ENCODE data around the gene CST7.
"Not testable (repeated sequence)": the region's sequence is repeated elsewhere in the genome, so short reads cannot be mapped to it uniquely, and the experiment has no call there.

CST7 gene

GRCh38 chr20:24919665-24920064 is 29.4 kb upstream of the CST7 start:
- not testable (repeated sequence) for H3K9ac ChIP-seq (ENCODE audit: low read length); H3K14ac ChIP-seq (ENCODE audit: low read length in 2 of 2); H4K8ac ChIP-seq (ENCODE audit: low read length); H3K9me3 ChIP-seq (ENCODE audit: control insufficient read depth, low read length); H3K36me3 ChIP-seq (ENCODE audit: control insufficient read depth in 1 of 2, insufficient read depth in 2 of 2, low read depth in 1 of 2, low read length in 2 of 2); H3K4me3 ChIP-seq (ENCODE audit: insufficient read depth in 1 of 2, low read depth in 1 of 2, low read length in 2 of 2); H2BK120ac ChIP-seq (ENCODE audit: low read depth, low read length); H3K27ac ChIP-seq (ENCODE audit: low read length, poor library complexity, severe bottlenecking); H3K4me2 ChIP-seq (ENCODE audit: low read length, poor library complexity, severe bottlenecking); H2BK5ac ChIP-seq (ENCODE audit: low read depth, low read length, poor library complexity, severe bottlenecking); H3K79me1 ChIP-seq (replicated peaks; ENCODE audit: low read length, poor library complexity, severe bottlenecking); H2BK12ac ChIP-seq (ENCODE audit: low read length in 2 of 2); H3K18ac ChIP-seq (ENCODE audit: low read depth in 1 of 2, low read length in 2 of 2); H3K4ac ChIP-seq (ENCODE audit: low read depth in 1 of 2, low read length in 2 of 2); H4K91ac ChIP-seq (ENCODE audit: low read length); H2AFZ ChIP-seq (ENCODE audit: low read depth, low read length); DNase-seq; H2AK5ac ChIP-seq (ENCODE audit: low read length, severe bottlenecking); H3K23ac ChIP-seq (ENCODE audit: low read length in 2 of 2); H2BK15ac ChIP-seq (ENCODE audit: low read depth, poor library complexity, severe bottlenecking)
- peaks cover 16% of the 10 kb centered on the region for H3K4me1 ChIP-seq (ENCODE audit: control insufficient read depth, insufficient read depth, low read depth, low read length)
- 82% methylated on average over 15 of the region's 15 CpGs for WGBS
- H3K27me3 ChIP-seq (ENCODE audit: control insufficient read depth in 1 of 2, insufficient read depth in 1 of 2, low read length in 2 of 2): peaks cover 14 to 60% of the 10 kb centered on the region in 2 experiments

GRCh38 chr20:24920706-24921105 is 28.4 kb upstream of the CST7 start:
- H2AFZ ChIP-seq (ENCODE audit: low read depth, low read length); H2AK5ac ChIP-seq (ENCODE audit: low read length, severe bottlenecking); H3K36me3 ChIP-seq (ENCODE audit: control insufficient read depth in 1 of 2, insufficient read depth in 2 of 2, low read depth in 1 of 2, low read length in 2 of 2); H3K4me3 ChIP-seq (ENCODE audit: insufficient read depth in 1 of 2, low read depth in 1 of 2, low read length in 2 of 2); H3K4me2 ChIP-seq (ENCODE audit: low read length, poor library complexity, severe bottlenecking); H4K91ac ChIP-seq (ENCODE audit: low read length); H3K9me3 ChIP-seq (ENCODE audit: control insufficient read depth, low read length); H3K4ac ChIP-seq (ENCODE audit: low read depth in 1 of 2, low read length in 2 of 2); H4K8ac ChIP-seq (ENCODE audit: low read length); H3K14ac ChIP-seq (ENCODE audit: low read length in 2 of 2); H2BK5ac ChIP-seq (ENCODE audit: low read depth, low read length, poor library complexity, severe bottlenecking); H3K23ac ChIP-seq (ENCODE audit: low read length in 2 of 2); DNase-seq; H3K18ac ChIP-seq (ENCODE audit: low read depth in 1 of 2, low read length in 2 of 2); H2BK120ac ChIP-seq (ENCODE audit: low read depth, low read length); H3K9ac ChIP-seq (ENCODE audit: low read length); H2BK12ac ChIP-seq (ENCODE audit: low read length in 2 of 2); H3K79me1 ChIP-seq (replicated peaks; ENCODE audit: low read length, poor library complexity, severe bottlenecking); H3K27ac ChIP-seq (ENCODE audit: low read length, poor library complexity, severe bottlenecking); H2BK15ac ChIP-seq (ENCODE audit: low read depth, poor library complexity, severe bottlenecking): not testable (repeated sequence)
- Histone ChIP-seq H3K27me3 (ENCODE audit: control insufficient read depth in 1 of 2, insufficient read depth in 1 of 2, low read length in 2 of 2) (peaks cover 9 to 56% of the 10 kb centered on the region in 2 experiments), H3K4me1 (ENCODE audit: control insufficient read depth, insufficient read depth, low read depth, low read length) (peaks cover 16% of the 10 kb centered on the region)
- WGBS: no CpG with 5 or more reads among the region's 3 CpGs

- not testable (repeated sequence) for H3K23ac ChIP-seq (ENCODE audit: low read length in 2 of 2); H3K9ac ChIP-seq (ENCODE audit: low read length); H3K4me3 ChIP-seq (ENCODE audit: insufficient read depth in 1 of 2, low read depth in 1 of 2, low read length in 2 of 2); H3K18ac ChIP-seq (ENCODE audit: low read depth in 1 of 2, low read length in 2 of 2); H2AK5ac ChIP-seq (ENCODE audit: low read length, severe bottlenecking); H3K9me3 ChIP-seq (ENCODE audit: control insufficient read depth, low read length); H3K4me2 ChIP-seq (ENCODE audit: low read length, poor library complexity, severe bottlenecking); H4K8ac ChIP-seq (ENCODE audit: low read length); H2BK120ac ChIP-seq (ENCODE audit: low read depth, low read length); DNase-seq; H4K91ac ChIP-seq (ENCODE audit: low read length); H3K4ac ChIP-seq (ENCODE audit: low read depth in 1 of 2, low read length in 2 of 2); H2AFZ ChIP-seq (ENCODE audit: low read depth, low read length); H2BK5ac ChIP-seq (ENCODE audit: low read depth, low read length, poor library complexity, severe bottlenecking); H2BK12ac ChIP-seq (ENCODE audit: low read length in 2 of 2); H3K79me1 ChIP-seq (replicated peaks; ENCODE audit: low read length, poor library complexity, severe bottlenecking); H2BK15ac ChIP-seq (ENCODE audit: low read depth, poor library complexity, severe bottlenecking); H3K4me1 ChIP-seq (ENCODE audit: control insufficient read depth, insufficient read depth, low read depth, low read length); H3K14ac ChIP-seq (ENCODE audit: low read length in 2 of 2); H3K36me3 ChIP-seq (ENCODE audit: control insufficient read depth in 1 of 2, insufficient read depth in 2 of 2, low read depth in 1 of 2, low read length in 2 of 2); H3K27ac ChIP-seq (ENCODE audit: low read length, poor library complexity, severe bottlenecking)
- WGBS: 89% methylated on average over 1 of the region's 5 CpGs
- peaks cover 0 to 14% of the 10 kb centered on the region in 2 experiments for H3K27me3 ChIP-seq (ENCODE audit: control insufficient read depth in 1 of 2, insufficient read depth in 1 of 2, low read length in 2 of 2)
Measured at GRCh38 chr20:24929259-24929658, 19.8 kb upstream of the CST7 start.

- H3K4me3 ChIP-seq (ENCODE audit: insufficient read depth in 1 of 2, low read depth in 1 of 2, low read length in 2 of 2): not testable (repeated sequence)
Measured at GRCh38 chr20:24929867-24930723, 19.0 kb upstream of the CST7 start.

More at GRCh38 chr20:24929867-24930723, 19.0 kb upstream of the CST7 start:
- H3K23ac ChIP-seq (ENCODE audit: low read length in 2 of 2); H3K4me1 ChIP-seq (ENCODE audit: control insufficient read depth, insufficient read depth, low read depth, low read length); H2AFZ ChIP-seq (ENCODE audit: low read depth, low read length); H3K9ac ChIP-seq (ENCODE audit: low read length); H4K8ac ChIP-seq (ENCODE audit: low read length); H2BK5ac ChIP-seq (ENCODE audit: low read depth, low read length, poor library complexity, severe bottlenecking); H3K4me2 ChIP-seq (ENCODE audit: low read length, poor library complexity, severe bottlenecking); DNase-seq; H2BK120ac ChIP-seq (ENCODE audit: low read depth, low read length); H2AK5ac ChIP-seq (ENCODE audit: low read length, severe bottlenecking); H3K9me3 ChIP-seq (ENCODE audit: control insufficient read depth, low read length); H3K27ac ChIP-seq (ENCODE audit: low read length, poor library complexity, severe bottlenecking); H3K14ac ChIP-seq (ENCODE audit: low read length in 2 of 2); H3K18ac ChIP-seq (ENCODE audit: low read depth in 1 of 2, low read length in 2 of 2); H4K91ac ChIP-seq (ENCODE audit: low read length); H2BK12ac ChIP-seq (ENCODE audit: low read length in 2 of 2); H3K36me3 ChIP-seq (ENCODE audit: control insufficient read depth in 1 of 2, insufficient read depth in 2 of 2, low read depth in 1 of 2, low read length in 2 of 2); H2BK15ac ChIP-seq (ENCODE audit: low read depth, poor library complexity, severe bottlenecking); H3K79me1 ChIP-seq (replicated peaks; ENCODE audit: low read length, poor library complexity, severe bottlenecking): not testable (repeated sequence)
- Histone ChIP-seq H3K27me3 (ENCODE audit: control insufficient read depth in 1 of 2, insufficient read depth in 1 of 2, low read length in 2 of 2) (peaks cover 0 to 14% of the 10 kb centered on the region in 2 experiments), H3K4ac (ENCODE audit: low read depth in 1 of 2, low read length in 2 of 2) (peak overlapping the region in 1 of 2 experiments; percentile 46)
- WGBS: 71% methylated on average over 13 of the region's 13 CpGs

Data from mesenchymal stem cell (in vitro differentiated cells and primary cell).